HG02642 (cell line): ENCODE results near the gene KRTAP6-1.

Experiments used
- ATAC-seq: cut with Tn5 transposase; IDR thresholded peaks from one replicate; pipeline ENCODE4 v1.9.1; 2021; ENCODE audit warnings: mild to moderate bottlenecking; ENCODE audit not compliant: unreplicated experiment, poor library complexity

The KRTAP6-1 gene, protein sequence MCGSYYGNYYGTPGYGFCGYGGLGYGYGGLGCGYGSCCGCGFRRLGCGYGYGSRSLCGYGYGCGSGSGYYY

DNA sequence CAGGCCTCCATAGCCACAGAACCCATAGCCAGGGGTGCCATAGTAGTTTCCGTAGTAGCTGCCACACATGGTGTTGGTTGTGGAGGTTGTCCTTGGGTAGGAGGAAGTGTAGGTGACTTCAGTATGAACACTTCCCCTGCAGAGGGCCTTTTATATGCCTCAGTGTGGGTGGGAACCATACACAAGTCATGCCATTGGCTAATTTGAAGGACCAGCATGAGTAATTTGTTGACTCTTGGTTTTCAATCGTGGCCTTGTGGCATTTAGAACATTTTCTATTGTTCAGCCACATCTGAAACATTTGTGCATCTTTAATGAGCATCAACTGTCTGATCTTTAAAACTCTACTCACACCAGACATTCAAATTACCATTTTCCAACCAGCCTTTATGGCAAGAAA, at the start of gene KRTAP6-1:
Gene KRTAP6-1, minus strand, starts transcription at position 95 of the 400 bp plus-strand sequence. Its CDS starts 26 bp downstream, at position 69.
- ATAC-seq = no peak

DNA sequence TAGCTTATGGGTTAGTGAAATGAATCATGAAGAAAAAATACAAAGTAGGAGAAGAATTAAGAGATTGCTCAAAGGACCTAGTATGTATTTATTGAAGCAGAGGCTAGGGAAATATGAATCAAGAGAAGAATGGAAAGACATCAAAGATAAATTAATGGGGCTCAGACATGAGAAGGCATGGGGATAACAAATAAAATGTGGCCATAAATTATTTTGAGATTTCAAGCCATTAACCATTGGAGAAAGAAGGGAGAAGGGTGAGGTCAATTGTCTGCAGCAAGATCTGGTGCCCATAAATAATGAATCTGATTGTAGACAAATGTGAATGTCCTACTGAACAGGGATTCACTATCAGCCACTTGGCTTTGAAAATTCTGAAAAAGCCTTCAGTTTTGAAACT, 39.2 kb upstream of the KRTAP6-1 start:
- no peak for ATAC-seq

DNA sequence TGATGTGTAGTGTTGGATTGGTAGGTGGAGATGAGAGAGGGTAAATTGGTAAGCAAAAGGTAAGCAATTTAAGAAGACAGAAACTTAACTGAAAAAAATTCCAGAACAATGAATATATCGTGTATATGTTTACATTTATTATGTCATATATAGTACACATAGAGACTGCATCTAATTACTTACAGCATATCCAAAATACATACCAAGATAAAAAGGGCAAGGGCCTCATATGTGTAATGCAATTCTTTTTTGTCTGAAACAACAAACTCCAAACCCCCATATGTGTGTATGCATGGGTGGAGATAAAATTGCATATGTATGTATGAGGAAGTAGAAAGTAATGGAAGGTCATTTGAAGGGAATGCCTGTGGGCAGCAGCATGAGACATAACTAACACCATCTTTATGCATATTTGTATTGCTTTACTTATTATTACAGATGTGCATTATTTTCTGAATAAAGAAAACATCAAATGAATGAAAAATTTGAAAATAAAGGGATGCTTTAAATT, 33.2 kb upstream of the KRTAP6-1 start:
- no peak for ATAC-seq

DNA sequence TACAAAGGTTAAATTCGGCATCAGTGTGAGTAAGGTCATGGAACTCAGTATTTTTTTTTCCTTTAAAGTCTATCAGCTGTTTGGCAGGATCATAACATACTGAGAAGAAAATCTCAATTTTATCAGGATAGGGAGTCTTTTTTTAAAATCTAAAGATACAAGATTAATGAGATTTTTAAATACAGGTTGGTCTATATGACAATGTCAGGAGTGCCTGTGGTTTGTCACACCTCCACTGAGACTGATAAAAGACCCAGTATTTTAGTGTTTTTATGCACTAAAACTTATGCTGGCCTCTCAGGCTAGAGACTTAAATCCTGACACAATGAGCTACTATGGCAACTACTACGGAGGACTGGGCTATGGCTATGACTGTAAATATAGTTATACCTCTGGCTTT, 28.8 kb upstream of the KRTAP6-1 start, which contains the start of gene KRTAP20-3:
Gene KRTAP20-3, plus strand, starts transcription at position 301 of the 400 bp plus-strand sequence.
- no peak for ATAC-seq

DNA sequence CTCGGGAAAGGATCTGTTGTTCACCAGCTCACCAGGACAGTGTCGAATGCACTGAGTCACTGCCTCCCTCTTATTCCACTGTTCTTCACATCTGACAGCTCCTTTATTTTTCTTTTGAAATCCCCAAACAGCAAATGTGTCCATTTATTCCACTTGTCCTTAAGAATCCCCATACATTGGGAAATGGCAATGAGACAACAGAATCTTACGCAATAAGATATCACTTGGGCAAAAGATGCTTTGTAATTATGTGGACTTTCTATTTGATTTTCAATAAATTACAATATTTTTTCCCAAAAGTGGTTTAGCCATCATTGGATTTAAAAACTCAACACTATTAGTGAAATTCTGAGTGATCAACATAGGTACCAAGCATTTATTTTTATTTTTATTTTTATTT, 25.0 kb upstream of the KRTAP6-1 start:
- ATAC-seq = no peak

DNA sequence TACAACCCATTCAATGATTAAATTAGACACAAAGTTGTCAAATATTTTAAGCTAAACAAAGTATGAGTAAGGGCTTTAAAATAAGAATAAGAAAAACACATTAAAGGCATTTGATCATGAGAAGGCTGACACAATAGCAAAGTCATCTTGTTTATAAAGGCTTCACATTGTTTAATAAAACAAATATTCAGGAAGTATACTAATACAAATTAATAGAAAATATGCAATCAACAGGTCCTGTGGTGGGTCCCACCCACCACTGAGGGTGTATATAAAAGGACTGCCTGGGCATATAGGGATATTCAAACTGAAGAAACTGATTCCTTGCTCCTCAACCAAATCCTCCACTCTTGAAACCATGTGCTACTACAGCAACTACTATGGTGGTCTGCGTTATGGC, 21.2 kb upstream of the KRTAP6-1 start, which contains the start of gene KRTAP20-2:
Gene KRTAP20-2, plus strand, starts transcription at position 301 of the 400 bp plus-strand sequence. Its CDS starts 58 bp downstream, at position 359.
- no peak for ATAC-seq

DNA sequence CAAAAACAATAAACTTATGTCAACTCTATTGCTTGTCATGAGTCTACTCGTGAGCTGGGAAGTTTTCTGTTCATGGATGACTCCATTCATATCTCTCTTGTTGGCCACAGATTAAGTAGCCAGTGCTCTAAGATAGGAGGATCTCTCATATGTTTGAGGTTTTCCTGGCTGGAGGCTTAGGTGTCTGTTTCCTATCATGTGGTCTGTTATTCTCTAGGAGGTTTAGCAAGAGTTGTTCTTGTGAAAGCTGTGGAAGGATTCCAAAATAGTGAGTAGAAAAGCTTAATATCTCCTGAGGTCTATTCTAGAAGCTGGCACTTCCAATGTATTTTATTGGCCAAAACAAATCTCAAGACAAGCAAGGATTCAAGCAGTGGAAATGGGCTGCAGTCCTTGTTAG, 15.5 kb upstream of the KRTAP6-1 start:
- ATAC-seq = no peak

DNA sequence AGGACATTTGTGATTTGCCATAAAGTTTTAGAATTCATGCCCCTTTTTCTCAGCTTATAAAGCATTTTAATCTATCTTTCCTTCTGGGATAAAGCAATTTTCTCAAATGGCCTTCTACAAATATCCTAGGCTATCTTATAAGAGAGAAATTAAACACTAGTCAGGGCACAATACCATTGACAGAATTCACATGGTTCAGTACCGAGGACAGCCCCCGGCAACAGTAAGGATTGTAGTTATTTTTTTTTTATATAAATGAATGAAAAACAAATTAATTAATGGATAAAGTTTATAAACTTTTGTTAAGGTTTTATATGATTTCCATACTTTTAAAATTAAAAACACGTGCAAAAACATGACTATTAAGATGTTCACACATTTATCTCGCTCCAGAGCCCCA, 14.4 kb upstream of the KRTAP6-1 start:
- no peak for ATAC-seq

DNA sequence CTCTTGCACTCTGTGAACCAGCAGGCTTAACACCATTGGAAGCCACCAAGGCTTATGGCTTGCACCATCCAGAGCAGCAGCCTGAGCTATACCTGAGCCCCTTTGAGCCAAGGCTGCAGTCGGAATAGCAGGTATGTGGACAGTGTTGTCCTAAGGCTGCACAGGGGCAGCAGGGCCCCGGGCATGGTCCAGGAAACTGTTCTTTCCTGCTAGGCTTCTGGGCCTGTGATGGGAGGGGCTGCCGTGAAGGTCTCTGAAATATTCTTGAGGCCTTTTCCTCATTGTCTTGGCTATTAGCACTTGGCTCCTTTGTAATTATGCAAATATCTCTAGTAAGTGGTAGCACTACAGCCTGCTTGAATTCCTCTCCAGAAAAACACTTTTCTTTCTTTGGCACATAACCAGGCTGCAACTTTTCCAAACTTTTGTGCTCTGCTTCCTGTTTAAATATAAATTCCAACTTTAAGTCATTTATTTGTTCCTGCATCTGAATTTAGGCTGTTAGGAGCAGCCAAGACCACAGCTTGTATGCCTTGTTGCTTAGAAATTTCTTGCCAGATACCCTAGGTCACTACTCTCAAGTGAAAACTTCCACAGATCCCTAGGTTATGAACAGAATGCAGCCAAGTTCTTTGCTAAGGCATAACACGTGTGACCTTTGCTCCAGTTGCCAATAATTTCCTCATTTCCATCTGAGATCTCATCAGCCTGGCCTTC, 11.9 kb upstream of the KRTAP6-1 start:
- no peak for ATAC-seq

DNA sequence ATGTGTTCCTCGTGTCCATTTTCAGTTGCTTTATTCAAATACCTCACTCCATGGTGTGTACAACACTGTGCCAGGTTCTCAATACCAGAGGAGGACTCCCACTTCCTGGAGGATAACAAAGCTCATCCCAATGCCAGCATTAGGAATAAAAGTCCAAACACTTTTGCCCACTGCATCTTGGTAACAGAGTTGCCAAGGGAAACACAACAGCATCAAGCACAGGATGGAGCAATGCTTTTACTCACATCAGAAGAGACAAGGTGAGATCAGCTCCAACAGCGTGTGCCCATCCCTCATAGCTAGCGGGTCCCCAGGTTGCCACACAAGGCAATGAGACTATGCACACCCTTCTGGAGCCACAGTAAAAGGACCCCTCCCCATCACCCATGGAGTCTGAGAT, 9.6 kb upstream of the KRTAP6-1 start:
- ATAC-seq = no peak

DNA sequence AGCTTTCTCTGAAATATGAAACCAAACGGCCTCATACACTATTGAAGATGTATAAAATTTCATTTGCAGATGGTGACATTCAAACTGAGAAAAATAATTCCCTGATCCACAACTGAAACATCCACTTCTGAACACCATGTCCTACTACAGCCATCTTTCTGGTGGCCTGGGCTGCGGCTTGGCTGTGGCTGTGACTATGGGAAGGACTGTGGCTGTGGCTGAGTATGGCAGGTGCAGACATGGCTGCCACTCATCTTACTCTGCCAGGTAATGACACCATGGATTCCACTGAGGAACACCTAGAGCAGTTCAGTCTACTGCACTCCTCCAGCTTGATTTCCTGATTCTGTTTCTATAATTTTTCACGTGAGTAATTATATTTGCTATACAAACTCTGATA, 6.8 kb upstream of the KRTAP6-1 start, which contains the start of gene KRTAP20-4:
Gene KRTAP20-4, plus strand, starts transcription at position 106 of the 400 bp plus-strand sequence.
- no peak for ATAC-seq

DNA sequence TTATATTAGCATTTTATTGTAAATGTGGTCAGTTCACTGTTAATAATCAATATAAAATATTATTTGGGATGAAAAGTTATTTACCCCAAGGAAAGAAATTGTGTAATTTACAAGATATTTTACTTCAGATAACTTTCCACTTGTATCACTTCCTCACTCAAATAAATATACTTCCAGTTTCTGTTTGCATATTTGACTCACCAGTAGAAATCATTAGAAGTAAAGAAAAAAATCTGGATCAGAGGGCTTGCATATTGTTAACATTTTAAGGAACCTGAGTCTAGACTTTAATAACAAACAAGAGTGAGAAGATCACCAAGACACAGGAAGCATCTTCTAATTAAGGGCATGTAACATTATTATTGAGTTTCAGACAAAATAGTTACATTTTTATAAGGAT, 6.3 kb upstream of the KRTAP6-1 start:
- no peak for ATAC-seq

DNA sequence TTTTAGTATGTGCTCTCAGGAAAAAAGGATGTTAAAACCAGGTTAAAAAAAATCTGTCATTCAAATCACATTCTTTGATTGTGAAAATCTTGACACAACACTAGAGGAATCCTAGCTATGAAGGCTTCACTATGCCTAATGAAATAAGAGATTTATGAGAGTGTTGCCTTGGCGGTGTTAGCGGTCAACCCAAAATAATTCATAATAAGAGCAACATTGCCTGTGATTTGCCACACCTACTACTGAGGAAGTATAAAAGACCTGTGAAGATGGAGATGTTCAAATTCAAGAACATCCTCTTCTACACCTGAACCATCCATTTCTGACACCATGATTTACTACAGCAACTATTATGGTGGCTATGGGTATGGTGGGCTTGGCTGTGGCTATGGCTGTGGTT, 2.4 kb upstream of the KRTAP6-1 start, which contains the start of gene KRTAP20-1:
Gene KRTAP20-1, plus strand, starts transcription at position 301 of the 400 bp plus-strand sequence. Its CDS starts 30 bp downstream, at position 331.
- no peak for ATAC-seq

DNA sequence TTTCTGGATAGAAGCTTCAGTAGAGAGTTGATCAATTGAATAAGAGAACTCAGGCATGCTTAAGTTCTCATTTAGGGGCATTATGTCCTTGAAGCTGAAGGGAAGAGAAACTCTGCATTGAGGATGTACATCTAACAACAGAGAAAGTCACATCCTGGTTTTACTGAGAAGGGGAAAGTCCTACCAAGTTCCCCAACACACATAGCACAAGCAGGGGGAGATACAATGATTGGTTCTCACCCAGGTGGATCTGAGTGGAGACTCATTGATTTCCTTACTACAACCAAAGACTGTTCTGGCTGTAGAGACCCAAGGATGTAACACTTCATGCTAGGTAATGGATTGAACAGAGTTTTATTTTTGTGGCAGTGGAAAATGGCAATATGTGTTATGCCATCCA, 1.5 kb upstream of the KRTAP6-1 start:
- ATAC-seq = no peak

DNA sequence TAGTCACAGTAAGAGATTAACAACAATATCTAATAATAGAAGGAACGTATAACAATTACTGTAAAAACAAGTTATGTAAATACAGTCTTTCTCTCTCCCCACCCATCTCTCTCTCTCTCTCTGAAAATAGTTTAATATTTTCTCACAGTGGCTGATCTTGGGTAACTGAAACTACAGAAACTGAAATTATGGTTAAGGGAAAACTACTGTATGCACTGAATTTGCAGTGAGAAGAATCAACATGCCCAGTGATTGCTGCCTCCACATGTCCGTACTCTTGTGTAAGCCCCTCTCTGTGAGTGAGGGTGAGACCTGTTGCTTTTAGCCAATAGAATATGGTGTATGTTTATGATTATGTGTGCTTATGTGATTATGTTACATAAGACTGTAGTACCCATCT, 1.6 kb downstream of the KRTAP6-1 start:
- no peak for ATAC-seq

DNA sequence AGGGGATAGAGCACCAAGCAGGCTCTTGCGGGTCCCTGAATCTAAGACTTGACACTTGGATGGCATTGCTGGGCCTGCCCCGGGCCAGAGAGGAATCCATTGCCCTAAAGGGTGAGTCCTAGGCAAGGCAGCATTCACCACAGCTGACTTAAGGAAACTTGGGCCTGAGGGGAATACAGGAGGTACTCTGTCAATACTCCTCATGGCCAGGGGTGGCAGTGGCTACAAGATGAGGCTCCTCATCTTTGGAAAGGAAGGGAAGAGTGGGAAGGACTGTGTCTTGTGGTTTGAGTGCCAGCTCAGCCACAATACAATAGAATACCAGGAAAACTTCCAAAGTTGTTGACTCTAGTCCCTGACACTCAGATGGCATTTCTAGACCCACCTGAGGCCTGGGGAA, 7.8 kb downstream of the KRTAP6-1 start:
- no peak for ATAC-seq

DNA sequence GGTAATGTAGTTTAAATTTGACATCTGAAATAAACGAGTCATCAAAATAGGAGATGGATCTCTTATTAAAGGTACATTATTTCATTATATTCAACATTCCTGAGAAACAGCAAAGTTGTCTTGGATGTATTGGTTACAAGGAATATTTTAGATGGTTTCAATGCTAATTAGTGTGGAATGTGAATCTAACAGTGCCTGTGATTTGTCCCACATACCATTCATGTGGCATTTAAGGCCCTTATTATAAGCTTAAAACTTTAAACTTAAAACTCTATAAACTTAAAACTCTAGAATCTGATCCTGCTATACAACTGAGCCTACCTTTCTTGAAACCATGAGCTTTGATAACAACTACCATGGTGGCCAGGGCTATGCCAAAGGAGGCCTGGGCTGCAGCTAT, 12.9 kb downstream of the KRTAP6-1 start, which contains the start of gene KRTAP22-1:
Gene KRTAP22-1, plus strand, starts transcription at position 301 of the 400 bp plus-strand sequence.
- ATAC-seq = no peak

DNA sequence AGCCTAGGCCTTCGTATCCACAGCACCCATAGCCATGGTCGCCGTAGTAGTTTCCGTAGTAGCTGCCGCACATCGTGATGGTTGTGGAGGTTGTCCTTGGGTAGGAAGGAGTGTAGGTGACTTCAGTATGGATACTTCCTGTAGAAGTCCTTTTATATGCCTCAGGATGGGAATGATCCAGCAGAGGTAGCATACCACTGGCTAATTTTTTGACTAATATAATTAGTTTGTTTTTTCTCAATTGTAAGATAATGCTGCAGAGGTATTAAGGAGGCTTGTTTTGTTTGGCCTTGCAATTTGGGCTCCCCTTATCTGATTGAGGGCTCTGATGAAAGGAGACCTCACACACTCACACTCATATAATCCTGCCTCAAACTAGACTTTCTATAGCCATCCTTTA, 14.9 kb downstream of the KRTAP6-1 start, which contains the start of gene KRTAP6-2:
Gene KRTAP6-2, minus strand, starts transcription at position 101 of the 400 bp plus-strand sequence. Its CDS starts 28 bp downstream, at position 73.
- ATAC-seq = no peak

DNA sequence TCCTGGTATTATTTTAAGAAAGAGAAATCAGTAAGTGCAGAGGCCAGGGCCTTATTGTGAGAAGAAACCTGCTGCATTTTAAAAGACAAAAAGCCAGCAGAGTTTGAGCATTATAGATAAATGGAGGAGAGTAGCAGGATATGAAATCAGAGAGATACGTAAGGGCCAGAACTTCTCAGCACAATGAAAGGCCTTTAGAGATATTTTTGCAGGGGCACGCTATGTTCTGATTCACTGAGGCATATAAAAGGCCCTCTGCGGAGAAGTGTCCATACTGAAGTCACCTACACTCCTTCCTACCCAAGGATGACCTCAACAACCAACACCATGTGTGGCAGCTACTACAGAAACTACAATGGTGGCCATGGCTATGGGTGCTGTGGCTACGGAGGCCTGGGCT, 21.6 kb downstream of the KRTAP6-1 start, which contains the start of gene KRTAP6-3:
Gene KRTAP6-3, plus strand, starts transcription at position 301 of the 400 bp plus-strand sequence. Its CDS starts 6 bp downstream, at position 307.
- no peak for ATAC-seq

DNA sequence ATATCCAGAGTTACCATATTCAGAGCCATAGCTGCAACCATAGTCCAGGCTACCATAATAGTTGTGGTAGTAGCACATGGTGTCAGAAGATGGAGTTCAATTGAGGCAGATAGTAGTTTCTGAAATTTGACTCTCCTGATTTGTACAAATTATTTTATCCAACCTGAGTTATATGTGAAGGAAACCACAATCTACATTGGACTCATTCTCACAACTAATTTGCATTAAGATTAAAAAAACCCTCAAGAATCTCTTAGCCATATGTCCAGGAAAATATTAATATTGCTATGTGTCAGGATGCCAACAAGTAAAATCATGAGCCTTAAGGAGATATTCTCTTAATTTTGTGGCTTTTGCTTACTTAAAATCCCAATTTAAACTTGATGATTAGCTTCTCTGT, 23.4 kb downstream of the KRTAP6-1 start, which contains the start of gene KRTAP22-2:
Gene KRTAP22-2, minus strand, starts transcription at position 101 of the 400 bp plus-strand sequence.
- ATAC-seq = no peak

DNA sequence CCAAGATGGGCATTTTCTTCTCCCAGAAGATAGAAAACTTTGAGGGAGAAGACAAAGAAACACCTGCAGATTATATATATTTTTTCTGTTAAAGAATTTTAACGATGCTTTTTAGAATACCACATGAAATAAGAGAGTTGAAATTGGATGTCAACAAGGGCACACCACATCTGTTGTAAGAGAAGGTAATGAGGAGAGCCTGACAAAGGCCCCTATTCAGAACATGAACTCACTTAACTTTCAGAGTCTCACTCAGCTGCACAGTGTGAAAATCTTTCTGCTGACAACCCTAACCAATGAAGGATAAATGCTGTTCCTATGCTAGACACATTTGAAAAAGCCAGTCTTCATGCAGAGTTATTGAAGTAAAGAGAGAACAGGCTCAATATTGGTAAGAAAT, 30.9 kb downstream of the KRTAP6-1 start:
- ATAC-seq = no peak
